ENCODE results near the gene TOMM20L.

The TOMM20L gene

GRCh38 chr14:58427281-58428117 lies 31.8 kb downstream of the TOMM20L start, which contains the start of the genes KIAA0586 and TIMM9:
TSS of gene KIAA0586 (plus strand) at chr14:58427719. CDS start at chr14:58428265, 546 bp downstream.
TSS of gene TIMM9 (minus strand) at chr14:58427531. CDS start at chr14:58411945, 15,586 bp downstream.
- peak; percentile 89 for DNase-seq

- DNase-seq = no peak
Observed at GRCh38 chr14:58428118-58428683, 32.5 kb downstream of the TOMM20L start.

DNA sequence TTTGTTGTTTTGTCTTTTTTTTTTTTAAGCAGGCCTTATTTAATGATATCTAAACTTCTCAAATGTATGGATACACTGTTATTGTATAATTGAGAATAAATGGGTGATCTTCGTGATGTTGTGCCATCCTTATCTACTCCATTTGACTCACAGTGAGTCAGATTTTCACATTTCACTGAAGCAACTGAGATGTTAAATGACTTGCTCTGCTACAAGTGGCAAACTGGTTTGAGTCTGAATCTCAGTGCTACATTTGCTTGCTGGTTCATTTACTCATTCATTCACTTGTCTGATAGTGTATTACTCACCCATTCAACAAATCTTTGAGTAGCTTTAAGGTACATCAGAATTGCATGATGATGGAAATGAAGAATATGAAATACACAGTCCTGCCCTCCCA lies 34.4 kb downstream of the TOMM20L start:
- DNase-seq = no peak

DNA sequence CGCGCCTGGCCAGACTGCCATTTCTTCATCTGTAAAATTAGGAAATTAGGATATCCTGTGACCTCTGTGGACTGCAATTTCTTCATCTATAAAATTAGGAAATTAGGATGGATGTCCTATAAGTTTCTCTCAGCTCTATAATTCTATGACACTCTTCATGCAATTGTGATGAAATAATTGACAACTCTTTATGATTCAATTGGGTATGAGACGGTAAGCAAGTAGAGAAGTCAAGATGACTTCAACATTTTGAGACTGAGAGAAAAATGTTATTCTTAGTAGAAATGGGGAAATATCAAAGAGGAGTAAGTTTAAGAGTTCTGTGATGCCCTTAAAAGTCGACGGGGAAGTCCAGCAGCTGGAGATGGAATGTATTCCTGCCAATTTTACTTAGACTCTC lies 43.7 kb downstream of the TOMM20L start:
- no peak for DNase-seq

GRCh38 chr14:58444627-58445026 lies 48.9 kb downstream of the TOMM20L start:
- no peak for DNase-seq

GRCh38 chr14:58455593-58456265 lies 60.0 kb downstream of the TOMM20L start:
- DNase-seq = no peak

Measured in NCI-H1436 treated with DMSO at 0.1 percent for 48 hours (cell line).